Hepatic stellate cell (primary cell): Measurements from ENCODE around the gene VCX3A.
"Not testable (repeated sequence)": the region's sequence is repeated elsewhere in the genome, so short reads cannot be mapped to it uniquely, and the experiment has no call there.

Source experiments
- DNase-seq: peaks from one replicate; pipeline ENCODE4 v3.0.0; 2011; ENCODE audit warnings: low spot score

The VCX3A gene

GRCh38 chrX:6535018-6535417, at the start of gene VCX3A:
Gene VCX3A (minus strand): TSS chrX:6535118. CDS start chrX:6534497, 621 bp downstream.
- not testable (repeated sequence) for DNase-seq

- no peak for DNase-seq
Measured at GRCh38 chrX:6574762-6575161, 39.8 kb upstream of the VCX3A start.

- DNase-seq = no peak
Measured at GRCh38 chrX:6568031-6568430, 33.1 kb upstream of the VCX3A start.

- no peak for DNase-seq
Measured at GRCh38 chrX:6558979-6559378, 24.1 kb upstream of the VCX3A start.

GRCh38 chrX:6557690-6558089, 22.8 kb upstream of the VCX3A start:
- no peak for DNase-seq

GRCh38 chrX:6550999-6551398, 16.1 kb upstream of the VCX3A start:
- DNase-seq = no peak

GRCh38 chrX:6545712-6546111, 10.8 kb upstream of the VCX3A start:
- no peak for DNase-seq

GRCh38 chrX:6526564-6527136, 8.3 kb downstream of the VCX3A start:
- DNase-seq = no peak

- DNase-seq = no peak
Measured at GRCh38 chrX:6517376-6517775, 17.5 kb downstream of the VCX3A start.

GRCh38 chrX:6506444-6506843, 28.5 kb downstream of the VCX3A start:
- DNase-seq = no peak

- no peak for DNase-seq
Measured at GRCh38 chrX:6505960-6506359, 29.0 kb downstream of the VCX3A start.

- no peak for DNase-seq
Measured at GRCh38 chrX:6500719-6501118, 34.2 kb downstream of the VCX3A start.

GRCh38 chrX:6498324-6498723, 36.6 kb downstream of the VCX3A start:
- DNase-seq = no peak
